GM18507 (cell line): ENCODE results near the gene NEURL1B.

Source experiments
- DNase-seq: peaks from one replicate; pipeline ENCODE4 v3.0.0; 2011; ENCODE audit warnings: low read depth; ENCODE audit not compliant: insufficient read length; ENCODE audit errors: extremely low spot score
- FAIRE-seq: peaks from 2 replicates; lab custom pipeline; 2011; peaks lifted over from hg19 to GRCh38; lab: Jason Lieb, UNC

Gene NEURL1B

DNA sequence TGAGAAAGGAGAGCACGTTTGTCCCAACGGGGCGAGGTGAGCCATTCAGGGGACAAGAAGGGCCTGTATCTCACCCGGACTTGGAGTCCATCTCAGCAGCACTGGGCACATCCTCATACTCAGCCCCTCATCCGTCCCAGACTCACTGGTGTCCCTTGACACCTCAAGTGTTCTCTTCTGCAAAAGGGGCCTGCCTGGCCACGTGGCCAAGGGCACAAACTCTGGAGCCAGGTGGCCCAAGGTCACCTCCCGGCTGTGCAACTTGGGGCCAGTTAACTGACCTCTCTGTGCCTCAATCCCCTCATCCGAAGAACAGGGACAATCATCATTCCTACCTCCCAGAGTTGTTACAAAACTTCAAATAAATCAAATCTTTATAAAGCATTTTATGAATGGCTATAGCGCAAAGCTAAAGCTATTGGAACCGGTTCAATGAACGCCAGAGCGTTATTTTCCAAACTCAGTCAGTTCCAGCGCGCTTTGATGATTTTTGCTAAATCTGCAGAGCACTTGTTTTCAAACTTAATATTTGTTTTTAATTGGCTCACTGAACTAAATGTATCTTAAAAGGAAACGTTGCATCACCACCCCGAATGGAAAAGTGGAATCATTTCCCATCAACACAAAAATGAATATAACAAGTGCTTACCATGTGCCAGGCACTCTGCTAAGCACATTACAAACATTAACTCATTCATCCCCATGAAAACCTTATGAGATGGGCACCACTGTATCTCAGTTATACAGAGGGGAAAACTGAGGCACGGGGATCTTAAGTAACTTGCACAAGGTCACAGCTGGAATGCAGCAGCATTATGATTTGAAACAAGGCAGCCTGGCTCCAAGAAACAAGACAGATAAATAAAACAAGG, 80.6 kb downstream of the NEURL1B start:
- FAIRE-seq (no peak), DNase-seq (no peak)

DNA sequence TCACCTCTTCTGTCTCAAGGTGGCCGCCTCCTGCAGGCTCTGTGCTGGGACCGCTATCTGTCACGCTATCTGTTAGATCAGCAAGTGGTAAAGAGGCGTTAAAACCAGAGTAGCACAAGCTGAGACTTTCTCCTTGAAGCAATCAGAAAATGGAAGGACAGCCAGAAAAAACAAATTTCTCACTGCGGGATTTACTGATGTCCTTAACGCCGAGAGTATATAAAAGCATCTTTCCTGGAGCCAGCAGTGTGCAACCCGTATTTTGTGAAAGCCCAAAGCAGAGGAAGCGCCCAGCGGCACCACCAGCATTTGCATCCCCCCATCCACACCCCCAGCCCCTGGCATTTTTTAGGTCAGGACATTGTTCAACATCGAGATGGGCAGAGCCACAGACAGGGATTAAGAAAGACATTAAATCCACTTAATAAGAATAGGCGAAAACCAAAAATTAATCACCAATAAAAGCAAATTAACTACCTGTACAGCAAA, 81.3 kb downstream of the NEURL1B start:
- FAIRE-seq = no peak
- no peak for DNase-seq

DNA sequence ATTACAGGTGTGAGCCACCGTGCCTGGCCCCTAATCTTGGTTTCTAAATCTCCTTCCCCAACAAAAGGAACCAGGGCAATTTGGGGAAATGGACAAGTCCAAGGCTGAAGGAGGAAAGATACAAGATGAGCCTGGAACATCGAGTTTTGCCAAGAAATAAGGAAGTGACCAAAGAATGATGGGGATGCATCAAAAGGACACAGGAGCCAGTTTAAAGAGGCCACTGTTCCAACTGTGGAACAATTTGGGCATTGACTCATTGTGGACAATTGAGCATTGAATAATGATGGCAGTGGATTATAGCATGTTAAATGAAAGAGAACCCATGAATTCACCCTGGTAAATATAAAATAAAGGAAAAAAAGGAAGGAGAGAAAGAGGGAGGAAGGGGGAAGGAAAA, 82.4 kb downstream of the NEURL1B start:
- no peak for FAIRE-seq
- no peak for DNase-seq

DNA sequence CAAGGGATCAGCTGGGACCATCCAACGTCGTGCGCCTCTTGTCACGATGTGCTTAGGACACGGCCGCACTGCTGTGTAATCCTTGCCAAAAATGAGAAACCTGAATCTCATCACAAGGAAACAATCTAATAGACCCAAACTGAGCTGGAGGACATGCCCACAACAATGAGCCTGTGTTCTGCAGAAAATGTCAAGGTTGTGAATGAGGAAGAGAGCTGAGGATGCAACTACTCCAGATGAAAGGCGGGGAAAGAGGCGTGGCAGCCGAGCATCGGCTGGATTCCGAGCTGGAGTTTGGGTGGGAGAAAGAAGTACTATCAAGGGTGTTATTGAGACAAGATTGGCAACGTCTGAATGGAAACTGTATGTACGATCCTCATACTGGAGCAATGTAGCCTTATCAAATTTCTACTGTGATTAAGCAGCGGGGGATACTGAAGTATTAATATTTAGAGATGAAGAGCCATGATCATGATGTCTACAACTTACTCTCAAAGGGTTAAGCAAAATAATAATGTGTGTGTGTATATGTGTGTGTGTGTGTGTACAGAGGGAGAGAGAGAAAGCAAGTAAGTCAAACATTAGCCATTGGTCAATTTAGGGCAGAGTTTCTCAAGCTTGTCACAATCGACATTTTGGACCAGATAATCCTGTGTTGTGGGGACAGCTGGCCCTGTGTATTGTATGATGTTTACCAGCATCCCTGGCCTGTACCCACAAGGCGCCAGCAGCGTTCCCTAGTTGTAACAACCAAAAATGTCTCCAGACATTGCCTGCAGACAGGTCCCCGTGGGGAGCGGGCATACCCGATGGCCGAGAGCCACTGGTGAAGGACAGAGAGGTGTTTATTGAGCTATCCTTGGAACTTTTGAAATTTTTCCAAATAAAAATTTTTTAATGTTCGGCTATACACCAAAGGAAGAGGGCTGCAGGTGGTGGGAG, 83.5 kb downstream of the NEURL1B start:
- FAIRE-seq (no peak), DNase-seq (no peak)

DNA sequence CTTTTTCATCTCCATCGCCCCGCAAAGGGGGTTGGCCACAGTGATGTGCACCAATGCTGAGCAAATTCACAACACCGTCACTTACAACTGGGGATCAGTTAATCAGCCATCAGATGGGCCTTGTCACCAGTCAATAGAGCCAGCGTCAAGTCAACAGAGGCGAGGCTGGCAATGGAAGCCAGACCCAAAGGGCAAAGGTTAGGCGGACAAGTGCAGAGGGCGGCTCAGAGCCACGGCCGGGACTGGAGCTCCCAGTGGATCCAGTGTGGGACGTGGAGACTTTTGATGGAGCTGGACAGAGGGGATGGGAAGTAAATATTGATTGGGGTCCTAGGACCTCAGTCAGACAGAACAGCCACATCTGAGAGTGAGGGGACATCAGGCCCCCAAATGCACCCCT, 84.2 kb downstream of the NEURL1B start:
- FAIRE-seq = no peak

DNA sequence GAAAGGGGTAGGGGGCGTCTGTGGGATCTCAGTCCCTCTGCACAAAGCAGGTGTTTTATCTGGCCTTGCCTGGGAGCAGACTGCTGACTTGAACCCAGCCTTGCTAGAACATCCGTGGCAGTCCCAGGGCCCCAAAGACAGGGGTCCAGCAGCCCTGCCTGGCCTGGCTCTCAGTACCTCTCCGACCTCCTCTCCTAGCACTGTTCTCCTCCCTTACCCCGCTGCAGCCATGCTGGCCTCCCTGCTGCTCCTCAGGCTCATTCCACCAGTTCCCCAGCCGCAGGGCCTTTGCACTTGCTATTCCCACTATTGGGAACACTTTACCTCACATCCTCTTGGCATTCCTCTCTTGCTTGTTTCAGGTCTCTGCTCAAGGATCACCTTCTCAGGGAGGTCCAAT, 84.7 kb downstream of the NEURL1B start:
- no peak for FAIRE-seq
- DNase-seq = no peak

More for the DNA sequence above, 84.2 kb downstream of the NEURL1B start:
- no peak for DNase-seq

DNA sequence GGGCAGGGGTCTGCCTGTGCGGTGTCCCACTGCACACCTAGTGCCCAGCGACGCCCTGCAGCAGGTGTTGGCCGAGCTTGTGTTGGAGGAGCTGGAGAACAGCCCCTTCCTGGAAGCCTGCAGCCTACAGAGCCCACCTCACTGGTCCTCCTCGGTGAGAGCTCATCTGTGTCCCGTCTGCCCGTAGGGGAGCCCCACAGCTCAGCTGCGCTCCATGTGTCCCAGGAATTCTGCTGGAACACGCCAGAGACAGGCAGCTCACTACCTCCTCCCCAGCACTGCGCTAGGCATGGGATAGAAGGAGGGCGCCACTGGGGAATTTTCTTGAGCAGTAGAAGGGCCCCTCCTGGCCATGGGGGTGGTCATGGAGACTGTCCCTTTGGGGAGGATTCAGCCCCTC, 85.9 kb downstream of the NEURL1B start:
- no peak for FAIRE-seq
- no peak for DNase-seq

DNA sequence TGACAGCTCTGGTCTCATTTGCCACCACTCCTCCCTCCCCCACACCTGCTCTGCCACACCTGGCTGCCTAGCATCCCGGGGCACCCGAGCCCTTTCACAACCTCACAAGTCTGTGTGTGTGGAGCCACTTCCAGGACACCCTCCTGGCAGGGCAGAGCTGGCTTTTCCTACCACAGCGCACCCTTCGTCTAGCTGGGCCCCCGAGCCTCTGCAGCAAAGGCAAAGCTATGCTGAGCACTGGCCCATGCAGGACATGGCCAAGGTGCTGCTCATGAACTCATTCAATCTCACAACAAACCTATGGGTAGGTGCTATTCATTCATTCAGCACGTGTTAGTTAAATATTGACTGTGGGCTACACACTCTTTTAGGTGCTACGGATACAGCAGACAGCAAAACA, 86.5 kb downstream of the NEURL1B start:
- no peak for FAIRE-seq

DNA sequence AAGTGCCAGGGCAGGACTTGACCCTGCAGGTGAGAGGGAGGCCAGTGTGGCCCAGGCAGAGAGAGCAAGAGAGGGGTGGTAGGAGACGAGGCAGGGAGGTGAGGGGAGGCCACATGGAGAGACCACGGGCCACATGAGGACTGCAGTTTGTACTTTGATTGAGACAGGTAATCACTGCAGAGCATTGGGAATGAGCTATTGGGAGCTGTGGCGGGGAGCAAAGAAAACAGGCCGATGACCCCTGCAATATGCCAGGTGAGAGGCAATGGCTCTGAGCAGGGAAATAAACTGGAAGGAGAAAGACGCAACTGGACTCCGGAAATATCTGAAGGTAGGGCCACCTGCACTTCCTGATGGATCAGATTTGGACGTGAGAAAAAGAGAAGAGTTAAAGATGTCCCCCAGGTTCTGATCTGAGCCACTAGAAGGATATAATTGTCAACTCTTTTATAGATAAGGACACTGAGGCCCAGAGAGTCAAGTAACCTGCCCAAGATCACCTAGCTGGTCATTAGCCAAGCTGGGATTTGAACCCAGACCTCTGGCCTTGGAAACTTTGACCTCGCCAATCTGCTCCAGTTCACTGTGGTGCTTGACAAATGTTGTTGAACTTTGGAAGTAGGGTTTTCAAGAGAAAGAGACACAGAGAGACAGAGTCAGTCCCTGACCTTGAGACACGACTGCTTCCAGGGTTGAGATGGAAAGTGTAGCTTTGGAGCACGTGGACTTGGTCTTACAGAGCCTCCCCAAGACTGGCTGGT, 87.6 kb downstream of the NEURL1B start:
- DNase-seq = no peak

More for the DNA sequence above, 86.5 kb downstream of the NEURL1B start:
- DNase-seq = no peak

DNA sequence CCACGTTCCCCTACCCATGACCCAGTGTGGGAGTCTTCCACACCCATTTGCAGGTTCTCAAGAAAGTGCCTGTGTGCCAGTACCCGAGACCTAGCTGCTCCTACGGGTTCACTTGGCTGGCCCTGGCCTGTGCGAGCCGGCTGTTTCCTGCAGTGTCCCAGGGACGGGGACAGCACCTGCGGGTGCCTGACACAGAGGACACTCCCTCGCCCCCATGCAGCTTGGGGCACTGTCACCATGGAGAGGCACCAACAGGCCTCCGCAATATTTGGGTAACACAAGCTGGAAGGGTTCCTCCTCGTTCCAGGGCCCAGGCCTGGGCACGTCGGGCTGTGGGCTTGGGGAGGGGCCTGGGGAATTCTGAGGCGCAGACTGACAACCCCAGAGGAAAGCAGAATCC, 88.5 kb downstream of the NEURL1B start:
- no peak for DNase-seq
- FAIRE-seq = no peak

More for the DNA sequence above, 87.6 kb downstream of the NEURL1B start:
- FAIRE-seq = no peak

DNA sequence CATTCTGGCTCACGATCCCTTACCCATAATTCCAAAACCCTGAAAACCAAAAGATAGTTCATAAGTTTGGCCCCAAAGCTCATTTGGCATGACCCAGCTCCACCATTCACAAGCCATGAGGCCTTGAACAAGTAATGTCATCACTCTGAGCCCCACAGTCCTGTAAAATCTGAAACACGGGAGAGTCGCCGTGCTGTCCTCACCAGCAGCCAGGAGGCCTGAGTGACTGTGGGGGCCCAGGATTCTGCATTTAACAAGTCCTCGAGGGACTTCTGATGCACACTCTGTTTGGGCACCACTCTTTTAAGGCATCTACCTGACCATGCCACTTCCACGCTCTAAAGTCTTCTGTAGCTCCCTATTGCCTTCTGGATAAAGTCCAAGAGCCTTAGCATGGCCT, 89.2 kb downstream of the NEURL1B start:
- DNase-seq (no peak), FAIRE-seq (no peak)

DNA sequence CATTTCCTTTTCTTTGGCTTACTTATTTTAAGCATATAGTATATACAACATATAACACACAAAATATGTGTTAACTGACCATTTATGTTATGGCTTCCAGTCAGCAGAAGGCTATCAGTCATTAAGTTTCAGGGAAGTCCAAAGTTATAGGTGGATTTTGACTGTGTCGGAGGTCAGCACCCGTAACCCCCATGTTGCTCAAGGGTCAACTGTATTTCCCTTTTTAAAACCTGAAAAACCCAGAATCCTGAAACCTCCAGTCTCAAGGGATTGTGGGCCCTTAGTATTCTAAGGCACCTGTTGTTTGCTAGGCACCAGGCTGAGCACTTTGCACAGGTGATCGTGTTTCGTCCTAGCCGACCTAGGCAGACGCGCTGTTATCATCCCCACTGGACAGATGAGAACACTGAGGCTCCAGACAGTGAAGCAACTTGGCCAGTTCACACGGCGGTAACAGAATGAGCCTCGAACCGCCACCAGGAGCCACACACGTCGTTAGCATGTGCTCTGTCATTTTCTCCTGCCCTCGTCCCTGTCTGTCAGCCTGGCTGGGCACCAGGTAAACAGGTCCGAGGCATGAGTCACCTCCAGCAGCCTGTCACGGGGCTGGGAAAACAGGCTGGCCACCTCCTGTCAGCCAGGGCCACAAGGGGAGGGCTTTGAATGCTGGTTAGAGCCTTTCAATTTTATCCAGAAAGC, 90.1 kb downstream of the NEURL1B start:
- no peak for FAIRE-seq

DNA sequence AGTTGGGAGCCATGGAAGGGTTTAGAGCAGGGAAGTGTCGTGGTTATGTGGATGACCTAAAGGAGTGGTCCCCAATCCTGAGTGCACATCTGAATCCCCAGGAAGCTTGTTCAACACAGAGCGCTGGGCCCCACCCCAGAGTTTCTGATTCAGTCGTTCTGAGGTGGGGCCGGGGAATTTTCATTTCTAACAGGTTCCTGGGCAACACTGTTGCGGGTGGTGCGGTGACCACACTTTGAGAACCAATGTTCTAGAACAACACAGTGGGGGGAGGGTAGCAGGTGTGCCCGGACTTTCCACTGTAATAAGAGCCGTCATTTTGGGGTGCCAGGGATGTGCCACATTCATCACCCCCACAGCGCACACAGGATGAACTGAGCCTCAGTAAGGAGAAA, 90.6 kb downstream of the NEURL1B start:
- DNase-seq = no peak
- no peak for FAIRE-seq

More for the DNA sequence above, 90.1 kb downstream of the NEURL1B start:
- no peak for DNase-seq

DNA sequence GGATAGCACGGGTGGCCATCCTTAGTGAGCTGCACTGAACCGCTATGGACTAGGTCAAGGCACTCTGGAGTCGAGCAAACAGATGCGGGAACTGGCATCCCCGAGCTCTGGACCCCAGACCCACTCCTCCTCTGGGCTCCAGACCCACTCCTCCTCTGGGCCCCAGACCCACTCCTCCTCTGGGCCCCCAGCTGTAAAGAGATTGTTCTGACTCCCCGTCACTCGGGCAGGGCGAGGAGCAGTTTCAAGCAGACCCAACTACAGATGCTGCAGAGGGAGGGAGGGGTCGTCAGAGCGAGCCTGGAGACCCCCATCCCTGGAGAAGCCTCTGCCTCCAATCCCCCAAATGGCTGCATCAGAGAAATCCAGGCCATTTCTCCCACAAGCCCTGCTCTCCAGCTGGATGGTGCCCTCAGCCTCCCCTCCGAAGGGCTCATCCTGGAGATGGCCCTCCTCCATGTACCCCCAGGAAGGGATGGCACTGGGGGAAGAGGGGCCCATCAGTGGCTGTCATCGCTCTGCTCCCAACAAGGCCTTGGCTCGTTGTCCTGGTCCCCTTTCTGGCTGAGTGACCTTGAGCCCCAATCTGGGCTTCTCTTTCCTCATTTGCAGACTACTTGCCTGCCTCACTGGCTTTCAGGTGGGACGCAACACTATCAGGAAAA, 91.3 kb downstream of the NEURL1B start:
- DNase-seq (no peak), FAIRE-seq (no peak)

DNA sequence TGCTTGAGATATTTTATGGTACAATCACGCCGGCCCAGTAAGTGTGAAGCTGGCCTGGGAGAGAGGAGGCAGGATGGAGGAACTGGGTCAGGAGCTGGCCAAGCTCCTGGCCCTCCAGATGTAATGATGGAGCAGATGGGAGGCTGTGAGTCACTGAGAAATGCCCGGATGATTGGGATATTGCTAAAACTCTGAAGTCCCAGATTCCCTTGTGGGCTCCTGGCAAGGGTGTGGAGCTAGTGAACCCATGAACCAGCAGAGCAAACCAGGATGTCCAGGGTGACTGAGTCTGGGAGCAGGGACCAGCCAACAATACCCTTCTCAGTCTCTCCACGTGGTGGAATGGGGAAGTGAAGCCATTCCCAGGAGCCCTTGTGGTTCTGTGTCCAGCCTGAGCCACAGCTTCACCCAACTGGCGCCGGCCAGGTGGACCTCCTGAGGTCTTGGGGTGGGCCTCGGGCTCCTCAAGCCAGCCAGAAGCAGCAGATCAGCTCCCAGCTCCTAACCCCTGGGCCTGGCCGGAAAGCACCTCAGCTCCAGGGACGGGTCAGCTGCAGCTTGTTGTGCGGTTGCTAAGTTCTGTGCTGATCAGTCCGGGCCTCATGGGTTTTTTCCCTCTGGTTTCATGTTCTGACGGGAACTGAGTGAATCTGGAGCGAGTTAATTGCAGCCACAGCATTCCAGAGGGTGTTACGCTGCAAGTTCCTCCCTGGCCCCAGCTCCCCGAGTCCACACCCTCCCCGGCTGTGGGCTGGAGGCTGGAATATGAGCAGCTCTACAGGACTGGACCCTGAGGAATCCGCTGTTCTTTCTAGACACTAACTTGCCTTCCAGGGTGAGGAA, 92.3 kb downstream of the NEURL1B start:
- DNase-seq (no peak), FAIRE-seq (no peak)

DNA sequence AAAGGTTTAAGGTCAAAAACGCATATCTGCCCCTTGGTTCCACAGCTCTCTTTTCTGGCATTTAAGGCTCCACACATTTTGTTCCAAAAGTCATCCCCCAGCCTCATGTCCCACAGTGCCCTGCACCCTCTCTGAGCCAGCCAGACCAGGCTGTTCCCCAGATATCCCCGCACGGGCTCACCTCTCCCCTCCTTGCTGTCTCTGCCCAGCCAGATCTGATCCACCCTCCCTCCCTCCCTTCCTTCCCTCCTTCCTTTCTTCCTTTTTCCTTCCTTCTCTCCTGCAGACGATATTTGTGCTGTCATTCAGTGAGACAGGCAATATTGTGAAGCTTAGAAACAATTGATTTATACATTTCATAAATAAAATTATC, 92.9 kb downstream of the NEURL1B start:
- FAIRE-seq = no peak
- no peak for DNase-seq

DNA sequence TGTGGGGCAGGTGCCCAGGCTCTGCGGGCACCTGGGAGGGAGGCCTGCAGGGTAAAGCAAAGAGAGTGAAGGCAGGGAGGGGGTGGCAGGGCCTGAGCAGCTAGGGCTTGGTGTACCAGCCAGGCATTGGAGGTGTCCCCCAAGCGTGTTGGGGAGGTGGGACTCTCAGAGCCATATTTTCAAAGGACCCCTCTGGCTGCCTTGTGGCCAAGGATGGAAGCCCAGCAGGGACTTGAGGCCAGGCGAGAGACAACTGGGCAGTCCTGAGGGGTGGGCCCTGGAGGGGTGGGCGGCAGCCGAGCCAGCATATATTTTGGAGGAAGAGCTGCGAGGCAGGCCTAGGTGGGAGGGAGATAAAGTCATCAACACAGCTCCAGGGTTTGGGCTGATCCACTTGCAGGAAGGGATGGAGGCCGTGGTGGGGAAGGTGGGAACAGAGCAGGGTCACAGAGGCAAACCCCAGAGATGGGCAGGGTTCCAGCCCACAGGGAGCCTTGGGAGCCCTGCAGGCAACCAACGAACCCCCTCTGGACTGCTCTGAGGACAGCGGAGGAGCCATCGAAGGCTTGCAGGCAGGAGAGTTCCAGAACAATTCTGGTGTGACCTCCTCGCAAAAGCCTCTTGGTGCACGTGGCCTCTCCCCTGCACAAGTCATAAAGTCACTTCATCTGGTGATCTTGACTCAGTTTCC, 94.2 kb downstream of the NEURL1B start:
- DNase-seq (no peak), FAIRE-seq (no peak)
